ENCODE data around the gene ATP2A1.

DNA sequence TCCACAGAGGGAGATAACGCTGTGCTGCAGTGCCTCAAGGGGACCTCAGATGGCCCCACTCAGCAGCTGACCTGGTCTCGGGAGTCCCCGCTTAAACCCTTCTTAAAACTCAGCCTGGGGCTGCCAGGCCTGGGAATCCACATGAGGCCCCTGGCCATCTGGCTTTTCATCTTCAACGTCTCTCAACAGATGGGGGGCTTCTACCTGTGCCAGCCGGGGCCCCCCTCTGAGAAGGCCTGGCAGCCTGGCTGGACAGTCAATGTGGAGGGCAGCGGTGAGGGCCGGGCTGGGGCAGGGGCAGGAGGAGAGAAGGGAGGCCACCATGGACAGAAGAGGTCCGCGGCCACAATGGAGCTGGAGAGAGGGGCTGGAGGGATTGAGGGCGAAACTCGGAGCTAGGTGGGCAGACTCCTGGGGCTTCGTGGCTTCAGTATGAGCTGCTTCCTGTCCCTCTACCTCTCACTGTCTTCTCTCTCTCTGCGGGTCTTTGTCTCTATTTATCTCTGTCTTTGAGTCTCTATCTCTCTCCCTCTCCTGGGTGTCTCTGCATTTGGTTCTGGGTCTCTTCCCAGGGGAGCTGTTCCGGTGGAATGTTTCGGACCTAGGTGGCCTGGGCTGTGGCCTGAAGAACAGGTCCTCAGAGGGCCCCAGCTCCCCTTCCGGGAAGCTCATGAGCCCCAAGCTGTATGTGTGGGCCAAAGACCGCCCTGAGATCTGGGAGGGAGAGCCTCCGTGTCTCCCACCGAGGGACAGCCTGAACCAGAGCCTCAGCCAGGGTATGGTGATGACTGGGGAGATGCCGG lies 54.3 kb downstream of the ATP2A1 start:
- TF ChIP-seq YY1 (IDR thresholded peaks at IDR 0.05; ENCODE audit: insufficient read depth, insufficient read length) (no peak), ZNF274 (IDR thresholded peaks at IDR 0.05; ENCODE audit: low read depth, low read length) (no peak)

Data from NT2/D1 (cell line).